ENCODE results near the gene PDX1.

DNA sequence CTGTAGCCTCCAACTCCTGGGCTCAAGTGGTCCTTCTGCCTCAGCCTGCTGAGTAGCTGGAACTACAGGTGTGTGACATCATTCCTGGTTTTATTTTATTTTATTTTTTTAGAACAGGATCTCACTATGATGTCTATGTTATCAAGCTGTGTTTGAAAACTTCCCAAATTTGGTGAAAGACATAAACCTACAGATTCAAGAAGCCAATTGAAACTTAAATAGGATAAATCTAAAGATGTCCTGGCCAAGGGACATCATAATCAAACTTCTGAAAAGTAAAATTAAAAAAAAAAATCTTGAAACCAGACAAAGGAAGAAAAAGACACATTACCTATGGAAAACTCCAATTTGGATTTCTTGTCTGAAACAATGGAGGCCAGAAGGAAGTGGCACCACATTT is 23.1 kb upstream of the PDX1 start:
- TF ChIP-seq, protein P1, sequence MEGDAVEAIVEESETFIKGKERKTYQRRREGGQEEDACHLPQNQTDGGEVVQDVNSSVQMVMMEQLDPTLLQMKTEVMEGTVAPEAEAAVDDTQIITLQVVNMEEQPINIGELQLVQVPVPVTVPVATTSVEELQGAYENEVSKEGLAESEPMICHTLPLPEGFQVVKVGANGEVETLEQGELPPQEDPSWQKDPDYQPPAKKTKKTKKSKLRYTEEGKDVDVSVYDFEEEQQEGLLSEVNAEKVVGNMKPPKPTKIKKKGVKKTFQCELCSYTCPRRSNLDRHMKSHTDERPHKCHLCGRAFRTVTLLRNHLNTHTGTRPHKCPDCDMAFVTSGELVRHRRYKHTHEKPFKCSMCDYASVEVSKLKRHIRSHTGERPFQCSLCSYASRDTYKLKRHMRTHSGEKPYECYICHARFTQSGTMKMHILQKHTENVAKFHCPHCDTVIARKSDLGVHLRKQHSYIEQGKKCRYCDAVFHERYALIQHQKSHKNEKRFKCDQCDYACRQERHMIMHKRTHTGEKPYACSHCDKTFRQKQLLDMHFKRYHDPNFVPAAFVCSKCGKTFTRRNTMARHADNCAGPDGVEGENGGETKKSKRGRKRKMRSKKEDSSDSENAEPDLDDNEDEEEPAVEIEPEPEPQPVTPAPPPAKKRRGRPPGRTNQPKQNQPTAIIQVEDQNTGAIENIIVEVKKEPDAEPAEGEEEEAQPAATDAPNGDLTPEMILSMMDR (IDR thresholded peaks at IDR 0.05): no peak
- no peak for TF ChIP-seq POLR2A (IDR thresholded peaks at IDR 0.05)
